HCT116 (cell line): ENCODE data around the gene IFNL4. TPM values are rescaled to one million over a fixed set of nuclear protein-coding genes. Genes with fewer than 3 reads are reported as not detected.

Experiments used
- ATAC-seq: fragments of 200-7000 bp; cut with Tn5 transposase; 2 replicates; pipeline ENCODE4 v1.9.1; 2020; ENCODE audit warnings: mild to moderate bottlenecking, moderate library complexity
- BruUV-seq: library from RNA; stranded (reverse); fragments of 400-500 nt; replicated peaks from 2 replicates; lab custom pipeline; 2021; lab: Mats Ljungman, UMichigan
- CTCF ChIA-PET: fragments of 300-600 bp; sonication (Branson Sonifier 250); formaldehyde crosslinking; loops from one replicate; lab custom pipeline; 2021; ENCODE audit warnings: antibody characterized with exemption; lab: Charles Lee
- POLR2A ChIA-PET: fragments of 300-600, 350-600 bp; sonication (Branson Sonifier 250); formaldehyde crosslinking; loops from one replicate; lab custom pipeline; 2021; ENCODE audit warnings: antibody characterized with exemption; lab: Charles Lee
- RAD21 ChIA-PET, 2 experiments: fragments of 300-600 bp; sonication (Branson Sonifier 250); formaldehyde crosslinking; loops; one replicate each; lab custom pipeline; 2023; ENCODE audit warnings: low total read pairs in 2 of 2; ENCODE audit not compliant: uncharacterized antibody in 2 of 2, unreplicated experiment in 2 of 2, low non-redundant PET in 1 of 2; lab: Charles Lee
- DNase-seq: peaks from one replicate; pipeline ENCODE4 v3.0.0-alpha.2; 2010; ENCODE audit warnings: low read depth, low spot score
- H2AFZ ChIP-seq: fragments of 200-600 bp; shearing (Covaris generic), sonication (generic); 2 replicates; pipeline ENCODE4 v1.6.1; 2017; ENCODE audit warnings: low read depth, mixed run types, mixed read lengths, antibody characterized with exemption, low read length; ENCODE audit not compliant: poor library complexity, severe bottlenecking
- H3K27ac ChIP-seq: 2 replicates; pipeline ENCODE4 v1.5.1; 2012; ENCODE audit warnings: low read depth, low read length
- H3K27me3 ChIP-seq: fragments of 200-600 bp; sonication (generic); 2 replicates; pipeline ENCODE4 v1.6.1; 2016; ENCODE audit warnings: mixed run types, low read length, mixed read lengths; ENCODE audit not compliant: insufficient read depth
- H3K36me3 ChIP-seq, 2 experiments: fragments of 200-500 bp in 1 of 2; fragments of 200-600 bp in 1 of 2; sonication (Bioruptor generic) in 1 of 2; sonication (generic) in 1 of 2; 2 replicates each; pipeline versions ENCODE4 v1.5.1 to v1.6.1; 2014 to 2016; ENCODE audit warnings: low read length in 2 of 2, inconsistent platforms in 1 of 2, mixed read lengths in 1 of 2, mixed run types in 1 of 2; ENCODE audit not compliant: insufficient read depth in 2 of 2, control insufficient read depth in 1 of 2
- H3K4me1 ChIP-seq, 2 experiments: fragments of 200-600 bp in 1 of 2; sonication (generic) in 1 of 2; 2 replicates each; pipeline versions ENCODE4 v1.5.1 to v1.6.1; 2012 to 2017; ENCODE audit warnings: low read length in 2 of 2, inconsistent platforms in 1 of 2, mild to moderate bottlenecking in 1 of 2, mixed read lengths in 1 of 2, mixed run types in 1 of 2, moderate library complexity in 1 of 2; ENCODE audit not compliant: insufficient read depth in 2 of 2, control insufficient read depth in 1 of 2
- H3K4me2 ChIP-seq: fragments of 200-600 bp; sonication (generic); 2 replicates; pipeline ENCODE4 v1.6.1; 2017; ENCODE audit warnings: mixed run types, low read length, mixed read lengths
- H3K4me3 ChIP-seq, 2 experiments: fragments of 200-600 bp in 1 of 2; sonication (generic) in 1 of 2; replicated peaks in 1 of 2; 2 replicates each; pipeline ENCODE4 v1.5.1; 2011 to 2016; ENCODE audit warnings: low read length in 2 of 2, control low read depth in 1 of 2, low read depth in 1 of 2, mild to moderate bottlenecking in 1 of 2, mixed read lengths in 1 of 2, mixed run types in 1 of 2
- H3K79me2 ChIP-seq: fragments of 200-600 bp; sonication (generic); 2 replicates; pipeline ENCODE4 v1.6.1; 2017; ENCODE audit warnings: mild to moderate bottlenecking, mixed run types, low read length, moderate library complexity, mixed read lengths; ENCODE audit not compliant: insufficient read depth
- H3K9ac ChIP-seq: fragments of 200-600 bp; sonication (generic); 2 replicates; pipeline ENCODE4 v1.6.1; 2016; ENCODE audit warnings: low read length, mixed read lengths
- H3K9me2 ChIP-seq: fragments of 200-600 bp; sonication (generic), shearing (Covaris generic); 2 replicates; pipeline ENCODE4 v1.6.1; 2017; ENCODE audit warnings: mixed run types, mild to moderate bottlenecking, moderate library complexity; ENCODE audit not compliant: insufficient read depth
- H3K9me3 ChIP-seq, 2 experiments: fragments of 200-500 bp in 1 of 2; fragments of 200-600 bp in 1 of 2; sonication (Bioruptor generic) in 1 of 2; sonication (generic) in 1 of 2; 2 replicates each; pipeline ENCODE4 v1.6.1; 2014 to 2017; ENCODE audit warnings: low read length in 2 of 2, mixed read lengths in 2 of 2, inconsistent platforms in 1 of 2, low read depth in 1 of 2, mild to moderate bottlenecking in 1 of 2, mixed run types in 1 of 2, moderate library complexity in 1 of 2; ENCODE audit not compliant: control insufficient read depth in 1 of 2, insufficient read depth in 1 of 2
- H4K20me1 ChIP-seq: fragments of 200-600 bp; sonication (generic), shearing (Covaris generic); 2 replicates; pipeline ENCODE4 v1.6.1; 2017; ENCODE audit warnings: mixed run types, mild to moderate bottlenecking, moderate library complexity; ENCODE audit not compliant: insufficient read depth
- ATF3 ChIP-seq: IDR thresholded peaks from 2 replicates; pipeline ENCODE4 v1.6.1; 2012
- CTCF ChIP-seq, 3 experiments: fragments of 200-600 bp in 1 of 3; sonication (generic) in 1 of 3; IDR thresholded peaks in 2 of 3; conservative IDR thresholded peaks in 1 of 3; 2 replicates each; pipeline ENCODE4 v1.5.1; 2012 to 2017; ENCODE audit warnings: low read depth in 2 of 3, low read length in 2 of 3, antibody characterized with exemption in 1 of 3, borderline replicate concordance in 1 of 3, control low read depth in 1 of 3, mild to moderate bottlenecking in 1 of 3, mixed read lengths in 1 of 3, mixed run types in 1 of 3, moderate library complexity in 1 of 3; ENCODE audit not compliant: insufficient read depth in 1 of 3
- EGR1 ChIP-seq: IDR thresholded peaks from 2 replicates; pipeline ENCODE4 v1.6.1; 2012; ENCODE audit warnings: low read depth
- EZH2 ChIP-seq: fragments of 200-600 bp; sonication (generic); IDR thresholded peaks from 2 replicates; pipeline ENCODE4 v1.6.1; 2017; ENCODE audit warnings: antibody characterized with exemption, mixed run types
- ZBTB33 ChIP-seq: IDR thresholded peaks from 2 replicates; pipeline ENCODE4 v1.6.1; 2011; ENCODE audit warnings: mild to moderate bottlenecking, low read length, moderate library complexity; ENCODE audit not compliant: insufficient replicate concordance; ENCODE audit errors: extremely low read depth
- ZNF274 ChIP-seq: fragments of 200-500 bp; sonication (Bioruptor generic); IDR thresholded peaks from 2 replicates; pipeline ENCODE4 v1.6.1; 2014; ENCODE audit warnings: mild to moderate bottlenecking, low read depth, low read length, inconsistent platforms
- intact Hi-C: fragments of 100-400 bp; cut with micrococcal nuclease; formaldehyde crosslinking; loops from 2 replicates; pipeline ENCODE4 v1.10.0; 2022
- total RNA-seq: library from RNA; stranded (reverse); gene quantifications from one replicate; pipeline ENCODE4 v1.2.1, GENCODE V29; 2021; ENCODE audit not compliant: unreplicated experiment

The IFNL4 gene
- total RNA-seq, 1 experiment from 2014 or later, result not detected

GRCh38 chr19:39236527-39236926, 12.1 kb downstream of the IFNL4 start:
- Histone ChIP-seq H3K9me2 (no peaks in the 10 kb centered on the region), H3K4me2 (no peak overlapping the region), H3K79me2 (no peaks in the 10 kb centered on the region), H4K20me1 (no peaks in the 10 kb centered on the region), H3K27me3 (no peaks in the 10 kb centered on the region), H3K36me3 (no peaks in the 10 kb centered on the region), H3K9me3 (no peaks in the 10 kb centered on the region), H3K9ac (no peak overlapping the region), H3K27ac (no peak overlapping the region), H2AFZ (no peak overlapping the region), H3K4me3 (no peak overlapping the region), H3K4me1 (peaks cover 9 to 11% of the 10 kb centered on the region in 2 experiments; a peak in 3 of 4 replicates)
- TF ChIP-seq ZBTB33 (no peak), EGR1 (no peak), ATF3 (no peak), EZH2 (no peak), ZNF274 (no peak)
- intact Hi-C loops, result no loop called here
- no TSS peak for BruUV-seq
- ChIA-PET CTCF (no interaction called here), POLR2A (no interaction called here), RAD21 (interaction anchor here in 1 of 2 experiments (0.6 kb wide), 1 partner anchor 24 kb away, joined by 3 read pairs; no protein-coding TSS in a partner anchor)
- DNase-seq (no peak), ATAC-seq (no peak)

- no peak overlapping the region for H3K9ac ChIP-seq
- no peaks in the 10 kb centered on the region for H3K27me3 ChIP-seq
- DNase-seq, result no peak
- H3K79me2 ChIP-seq, result no peaks in the 10 kb centered on the region
- POLR2A ChIA-PET, result no interaction called here
- no peaks in the 10 kb centered on the region for H3K36me3 ChIP-seq
- RAD21 ChIA-PET, result no interaction called here
- no peak overlapping the region for H3K4me2 ChIP-seq
- no TSS peak for BruUV-seq
- H4K20me1 ChIP-seq, result no peaks in the 10 kb centered on the region
- peaks cover 5 to 6% of the 10 kb centered on the region in 2 experiments; a peak in 3 of 4 replicates for H3K4me1 ChIP-seq
- CTCF ChIA-PET, result no interaction called here
- intact Hi-C loops, result no loop called here
- H3K4me3 ChIP-seq, result no peak overlapping the region
- no peak overlapping the region for H2AFZ ChIP-seq
- H3K27ac ChIP-seq, result no peak overlapping the region
- no peaks in the 10 kb centered on the region for H3K9me2 ChIP-seq
- 0 out of 2 replicates have a peak, but pooled peaks have one; percentile 48 for ATAC-seq
- no peaks in the 10 kb centered on the region for H3K9me3 ChIP-seq
- TF ChIP-seq CTCF (IDR thresholded peaks at IDR 0.05 in 2 of 3, conservative IDR thresholded peaks at IDR 0.05 in 1 of 3; ENCODE audit: borderline replicate concordance in 1 of 3, insufficient read depth in 1 of 3, low read depth in 2 of 3, low read length in 2 of 3) (0 out of 6 replicates have a peak, but pooled peaks of 2 of the 3 experiments have one; percentile 2 to 11), ZBTB33 (no peak)
Measured at GRCh38 chr19:39232708-39233107, 15.9 kb downstream of the IFNL4 start.
